SK-N-SH (cell line): ENCODE data around the gene SAMD4A.

ENCODE experiments used
- FOSL2 ChIP-seq: IDR thresholded peaks from 2 replicates; pipeline ENCODE4 v1.4.0; 2012; ENCODE audit warnings: low read depth, mild to moderate bottlenecking, moderate library complexity, borderline replicate concordance
- FOXJ3 ChIP-seq: sonication (generic); formaldehyde crosslinking; IDR thresholded peaks from 2 replicates; pipeline ENCODE4 v1.5.1; 2020; ENCODE audit warnings: mild to moderate bottlenecking, missing genetic modification reagents
- MXI1 ChIP-seq: IDR thresholded peaks from 2 replicates; pipeline ENCODE4 v1.6.1; 2012; ENCODE audit warnings: mild to moderate bottlenecking, low read depth, low read length, improper control_type of control experiment
- POLR2AphosphoS5 ChIP-seq: IDR thresholded peaks from 2 replicates; pipeline ENCODE4 v1.6.1; 2012; ENCODE audit warnings: low read depth, low read length
- RAD21 ChIP-seq: IDR thresholded peaks from 2 replicates; pipeline ENCODE4 v1.6.1; 2012; ENCODE audit warnings: mild to moderate bottlenecking, low read length
- TCF12 ChIP-seq: IDR thresholded peaks from 2 replicates; pipeline ENCODE4 v1.4.0; 2012
- YY1 ChIP-seq: IDR thresholded peaks from 2 replicates; pipeline ENCODE4 v1.4.0; 2012; ENCODE audit warnings: low read depth, mild to moderate bottlenecking
- TF ChIP-seq, protein P1 (sequence below): fragments of 200-600 bp; sonication (generic); IDR thresholded peaks from 2 replicates; pipeline ENCODE4 v1.6.1; 2017; ENCODE audit warnings: antibody characterized with exemption, mild to moderate bottlenecking, moderate library complexity
- TF ChIP-seq, protein P2 (sequence below): IDR thresholded peaks from 2 replicates; pipeline ENCODE4; 2012

DNA sequence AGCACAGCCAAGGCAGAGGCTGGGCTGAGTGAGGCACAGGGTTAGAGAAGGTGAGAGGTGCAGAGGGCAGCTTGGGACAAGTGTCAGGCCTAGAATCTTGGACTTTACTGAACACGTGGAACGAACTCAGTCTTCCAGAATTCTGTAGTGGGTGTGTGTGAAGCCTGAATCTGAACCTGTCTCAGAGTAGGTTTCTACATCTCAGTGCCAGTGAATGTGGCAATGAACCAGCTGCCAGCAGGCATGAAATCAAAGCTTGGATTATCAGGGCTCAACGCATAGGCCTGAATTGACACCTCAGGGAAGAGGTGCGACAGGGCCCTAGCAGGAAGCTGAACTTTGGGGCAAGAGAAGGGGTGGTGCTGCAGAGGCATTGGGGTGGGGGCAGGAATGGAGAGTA, 104.6 kb downstream of the SAMD4A start:
- no peak for TF ChIP-seq RAD21
- no peak for TF ChIP-seq MXI1
- TF ChIP-seq, protein P1, sequence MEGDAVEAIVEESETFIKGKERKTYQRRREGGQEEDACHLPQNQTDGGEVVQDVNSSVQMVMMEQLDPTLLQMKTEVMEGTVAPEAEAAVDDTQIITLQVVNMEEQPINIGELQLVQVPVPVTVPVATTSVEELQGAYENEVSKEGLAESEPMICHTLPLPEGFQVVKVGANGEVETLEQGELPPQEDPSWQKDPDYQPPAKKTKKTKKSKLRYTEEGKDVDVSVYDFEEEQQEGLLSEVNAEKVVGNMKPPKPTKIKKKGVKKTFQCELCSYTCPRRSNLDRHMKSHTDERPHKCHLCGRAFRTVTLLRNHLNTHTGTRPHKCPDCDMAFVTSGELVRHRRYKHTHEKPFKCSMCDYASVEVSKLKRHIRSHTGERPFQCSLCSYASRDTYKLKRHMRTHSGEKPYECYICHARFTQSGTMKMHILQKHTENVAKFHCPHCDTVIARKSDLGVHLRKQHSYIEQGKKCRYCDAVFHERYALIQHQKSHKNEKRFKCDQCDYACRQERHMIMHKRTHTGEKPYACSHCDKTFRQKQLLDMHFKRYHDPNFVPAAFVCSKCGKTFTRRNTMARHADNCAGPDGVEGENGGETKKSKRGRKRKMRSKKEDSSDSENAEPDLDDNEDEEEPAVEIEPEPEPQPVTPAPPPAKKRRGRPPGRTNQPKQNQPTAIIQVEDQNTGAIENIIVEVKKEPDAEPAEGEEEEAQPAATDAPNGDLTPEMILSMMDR, result no peak
- TF ChIP-seq, protein P2, sequence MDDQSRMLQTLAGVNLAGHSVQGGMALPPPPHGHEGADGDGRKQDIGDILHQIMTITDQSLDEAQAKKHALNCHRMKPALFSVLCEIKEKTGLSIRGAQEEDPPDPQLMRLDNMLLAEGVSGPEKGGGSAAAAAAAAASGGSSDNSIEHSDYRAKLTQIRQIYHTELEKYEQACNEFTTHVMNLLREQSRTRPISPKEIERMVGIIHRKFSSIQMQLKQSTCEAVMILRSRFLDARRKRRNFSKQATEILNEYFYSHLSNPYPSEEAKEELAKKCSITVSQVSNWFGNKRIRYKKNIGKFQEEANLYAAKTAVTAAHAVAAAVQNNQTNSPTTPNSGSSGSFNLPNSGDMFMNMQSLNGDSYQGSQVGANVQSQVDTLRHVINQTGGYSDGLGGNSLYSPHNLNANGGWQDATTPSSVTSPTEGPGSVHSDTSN, result no peak
- no peak for TF ChIP-seq FOSL2
- no peak for TF ChIP-seq POLR2AphosphoS5
- no peak for TF ChIP-seq FOXJ3
- TF ChIP-seq YY1, result no peak
- TF ChIP-seq TCF12, result no peak
